AG04450 (cell line): ENCODE results near the gene LLGL1. TPM values are rescaled to one million over a fixed set of nuclear protein-coding genes. Genes with fewer than 3 reads are reported as not detected.

Experiments used
- CTCF ChIA-PET: fragments of 300-600, 350-600 bp; formaldehyde crosslinking; extraction: SDS; loops from one replicate; lab custom pipeline; 2022; ENCODE audit warnings: antibody characterized with exemption, inconsistent platforms; lab: Charles Lee
- POLR2A ChIA-PET: fragments of 350-600 bp; formaldehyde crosslinking; extraction: SDS; loops from one replicate; lab custom pipeline; 2021; ENCODE audit warnings: antibody characterized with exemption, inconsistent platforms; lab: Yijun Ruan, JAX
- DNase-seq: peaks from one replicate; pipeline ENCODE4 v3.0.0-alpha.2; 2011; ENCODE audit warnings: low read depth, low spot score
- H3K27ac ChIP-seq: one replicate; pipeline ENCODE4 v1.5.1; 2012; ENCODE audit warnings: low read depth, low read length, control low read depth
- H3K27me3 ChIP-seq: one replicate; pipeline ENCODE4 v1.6.0; 2012; ENCODE audit warnings: low read length; ENCODE audit not compliant: control insufficient read depth, insufficient read depth
- H3K4me3 ChIP-seq: 2 replicates; pipeline ENCODE4 v1.5.1; 2011; ENCODE audit warnings: mild to moderate bottlenecking, low read depth, low read length, control low read depth
- H3K9me3 ChIP-seq: 2 replicates; pipeline ENCODE4 v1.5.1; 2012; ENCODE audit warnings: low read length; ENCODE audit not compliant: control insufficient read depth, insufficient read depth
- CTCF ChIP-seq: IDR thresholded peaks from 2 replicates; pipeline ENCODE4 v1.5.1; 2011; ENCODE audit warnings: low read depth, low read length, control low read depth, inconsistent platforms
- polyA plus RNA-seq: library from polyadenylated mRNA; depleted of rRNA; stranded (reverse); fragments of >200 nt; gene quantifications from 2 replicates; pipeline ENCODE4 v1.2.3, GENCODE V29; 2011

The LLGL1 gene
- polyA plus RNA-seq, 1 experiment, result 27.1 TPM

GRCh38 chr17:18248300-18248731 lies 22.9 kb downstream of the LLGL1 start:
- ChIA-PET POLR2A (interaction anchor here (1.2 kb wide), 1 partner anchor 12 kb away, joined by 3 read pairs; no protein-coding TSS in a partner anchor), CTCF (interaction anchor here (0.9 to 1.5 kb wide), 3 partner anchors 8 to 11 kb away, joined by 3 to 5 read pairs (median 3); no protein-coding TSS in a partner anchor)
- TF ChIP-seq CTCF, result peak; percentile 71
- Histone ChIP-seq H3K27ac (peak overlapping the region; percentile 3), H3K27me3 (no peaks in the 10 kb centered on the region), H3K4me3 (no peak overlapping the region), H3K9me3 (no peaks in the 10 kb centered on the region; the same call in 1 of the 2 replicates)
- peak; percentile 44 for DNase-seq

DNA sequence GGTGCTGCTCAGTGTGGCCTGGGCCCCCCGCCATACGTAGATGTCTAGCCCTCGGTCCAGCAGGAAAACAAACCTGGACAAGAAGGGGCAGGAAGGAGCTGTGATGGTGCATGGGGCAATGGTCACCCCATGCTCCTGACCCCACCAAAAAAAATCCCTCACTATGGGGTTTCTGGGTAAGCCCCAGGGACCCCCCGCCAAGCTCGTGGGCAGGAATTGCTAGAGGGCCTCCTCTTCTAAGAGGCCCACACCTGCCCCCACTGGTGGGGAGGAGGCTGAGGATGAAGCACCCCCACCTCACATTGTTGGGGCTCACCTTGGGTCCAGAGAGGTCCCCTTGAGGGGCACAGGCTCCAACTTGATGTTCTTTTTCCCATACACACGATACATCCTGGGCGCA lies 23.4 kb downstream of the LLGL1 start:
- ChIA-PET POLR2A (no interaction called here), CTCF (interaction anchor here (0.9 to 1.5 kb wide), 5 partner anchors 8 to 377 kb away, joined by 3 to 5 read pairs (median 5); no protein-coding TSS in a partner anchor)
- Histone ChIP-seq H3K27ac (peak overlapping the region; percentile 21), H3K9me3 (no peaks in the 10 kb centered on the region; the same call in 1 of the 2 replicates), H3K4me3 (no peak overlapping the region), H3K27me3 (no peaks in the 10 kb centered on the region)
- no peak for DNase-seq
- no peak for TF ChIP-seq CTCF

DNA sequence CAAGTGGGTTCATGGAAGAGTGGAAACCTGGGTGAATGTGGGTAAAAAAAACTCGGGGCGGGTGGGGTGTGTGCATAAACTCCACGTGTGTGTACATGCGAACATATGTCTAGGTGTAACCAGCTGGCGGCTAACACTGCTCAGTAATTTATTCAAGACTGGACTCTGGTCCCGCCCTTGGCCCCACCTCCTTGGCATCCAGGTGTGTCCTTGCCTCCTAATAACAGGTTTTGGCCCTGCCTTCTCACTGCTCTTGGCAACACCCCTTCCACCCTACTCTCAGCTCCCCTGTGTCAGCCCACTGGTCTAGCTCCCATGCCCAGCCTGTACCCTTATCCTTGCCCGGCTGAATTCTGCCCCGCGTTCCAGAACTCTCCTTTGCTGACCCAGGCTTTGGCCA lies 24.8 kb downstream of the LLGL1 start:
- H3K4me3 ChIP-seq, result no peak overlapping the region
- H3K27ac ChIP-seq, result no peak overlapping the region
- no peak for TF ChIP-seq CTCF
- no peaks in the 10 kb centered on the region; the same call in 1 of the 2 replicates for H3K9me3 ChIP-seq
- ChIA-PET CTCF (no interaction called here), POLR2A (no interaction called here)
- DNase-seq, result no peak
- H3K27me3 ChIP-seq, result no peaks in the 10 kb centered on the region

GRCh38 chr17:18250708-18251107 lies 25.3 kb downstream of the LLGL1 start:
- ChIA-PET POLR2A (no interaction called here), CTCF (no interaction called here)
- TF ChIP-seq CTCF, result no peak

GRCh38 chr17:18251204-18251603 lies 25.8 kb downstream of the LLGL1 start:
- no peak overlapping the region for H3K4me3 ChIP-seq
- POLR2A ChIA-PET, result no interaction called here
- TF ChIP-seq CTCF, result no peak
- DNase-seq, result no peak
- CTCF ChIA-PET, result no interaction called here
- H3K9me3 ChIP-seq, result no peaks in the 10 kb centered on the region; the same call in 1 of the 2 replicates
- H3K27me3 ChIP-seq, result no peaks in the 10 kb centered on the region
- no peak overlapping the region for H3K27ac ChIP-seq

More at GRCh38 chr17:18250708-18251107, 25.3 kb downstream of the LLGL1 start:
- no peaks in the 10 kb centered on the region for H3K27me3 ChIP-seq
- DNase-seq, result no peak
- no peaks in the 10 kb centered on the region; the same call in 1 of the 2 replicates for H3K9me3 ChIP-seq
- H3K27ac ChIP-seq, result no peak overlapping the region
- H3K4me3 ChIP-seq, result no peak overlapping the region
